NCI-H1092 (cell line): Measurements from ENCODE around the gene ZNF440.
"Not testable (repeated sequence)": the region's sequence is repeated elsewhere in the genome, so short reads cannot be mapped to it uniquely, and the experiment has no call there.

ENCODE experiments used
- DNase-seq: peaks from one replicate; lab custom pipeline; 2025; lab: John Stamatoyannopoulos, UW

ZNF440 gene

GRCh38 chr19:11828957-11829876 lies 15.1 kb downstream of the ZNF440 start:
- not testable (repeated sequence) for DNase-seq

GRCh38 chr19:11832253-11832912 lies 18.3 kb downstream of the ZNF440 start:
- DNase-seq, result no peak

- no peak for DNase-seq
These were observed 19.5 kb downstream of the ZNF440 start for GRCh38 chr19:11833541-11833940.

- DNase-seq, result not testable (repeated sequence)
These were observed 21.6 kb downstream of the ZNF440 start for GRCh38 chr19:11835626-11836066.

GRCh38 chr19:11843722-11844121 lies 29.6 kb downstream of the ZNF440 start:
- no peak for DNase-seq

- not testable (repeated sequence) for DNase-seq
These were observed 33.5 kb downstream of the ZNF440 start for GRCh38 chr19:11847615-11848014.

GRCh38 chr19:11848200-11848593 lies 34.1 kb downstream of the ZNF440 start:
- no peak for DNase-seq

GRCh38 chr19:11848594-11849469 lies 34.8 kb downstream of the ZNF440 start, which contains the start of gene ZNF439:
Gene ZNF439, plus strand, starts transcription at chr19:11848726. Its CDS starts 142 bp downstream, at chr19:11848868.
- peak; percentile 80 for DNase-seq

GRCh38 chr19:11850289-11850688 lies 36.2 kb downstream of the ZNF440 start:
- not testable (repeated sequence) for DNase-seq

- DNase-seq, result no peak
These were observed 39.3 kb downstream of the ZNF440 start for GRCh38 chr19:11853358-11853757.

- no peak for DNase-seq
These were observed 42.6 kb downstream of the ZNF440 start for GRCh38 chr19:11856596-11857250.

GRCh38 chr19:11860721-11861120 lies 46.6 kb downstream of the ZNF440 start:
- DNase-seq, result no peak

GRCh38 chr19:11861301-11861700 lies 47.2 kb downstream of the ZNF440 start:
- no peak for DNase-seq

GRCh38 chr19:11867766-11868165 lies 53.7 kb downstream of the ZNF440 start:
- DNase-seq, result not testable (repeated sequence)

- DNase-seq, result no peak
These were observed 54.1 kb downstream of the ZNF440 start for GRCh38 chr19:11868188-11868587.

GRCh38 chr19:11872624-11873023 lies 58.6 kb downstream of the ZNF440 start:
- DNase-seq, result no peak

- DNase-seq, result no peak
These were observed 59.7 kb downstream of the ZNF440 start for GRCh38 chr19:11873762-11874161.

GRCh38 chr19:11879687-11880266 lies 65.7 kb downstream of the ZNF440 start:
- not testable (repeated sequence) for DNase-seq

- DNase-seq, result no peak
These were observed 66.5 kb downstream of the ZNF440 start for GRCh38 chr19:11880598-11880997.

GRCh38 chr19:11881151-11881800 lies 67.2 kb downstream of the ZNF440 start:
- peak; percentile 45 for DNase-seq
